DND-41 (cell line): ENCODE measurements around the gene FRMPD4.

Source experiments
- CTCF ChIP-seq: IDR thresholded peaks from 2 replicates; pipeline ENCODE4 v1.5.1; 2012; ENCODE audit warnings: borderline replicate concordance, low read length, moderate library complexity, mild to moderate bottlenecking; ENCODE audit not compliant: poor library complexity, severe bottlenecking; ENCODE audit errors: extremely low read depth
- EZH2 ChIP-seq: IDR thresholded peaks from 3 replicates; pipeline ENCODE4 v1.6.1; 2012; ENCODE audit warnings: borderline replicate concordance, low read depth, mild to moderate bottlenecking, moderate library complexity, low read length, inconsistent platforms; ENCODE audit not compliant: severe bottlenecking

- no peak for TF ChIP-seq CTCF
- no peak for TF ChIP-seq EZH2
Observed at GRCh38 chrX:12339921-12340320, 201.6 kb downstream of the FRMPD4 start.
